K562 (cell line): Measurements from ENCODE around the gene NKX1-2.

Experiments used
- BDP1 ChIP-seq: IDR thresholded peaks from 3 replicates; pipeline ENCODE4 v1.6.1; 2011; ENCODE audit not compliant: insufficient read length, insufficient read depth
- CTCF ChIP-seq, 3 experiments: IDR thresholded peaks in 2 of 3; conservative IDR thresholded peaks in 1 of 3; 2 replicates each; pipeline ENCODE4 v1.5.1; 2011 to 2012; ENCODE audit warnings: low read length in 3 of 3, mild to moderate bottlenecking in 3 of 3, control low read depth in 2 of 3, improper control_type of control experiment in 1 of 3, inconsistent platforms in 1 of 3, low read depth in 1 of 3, mixed read lengths in 1 of 3, moderate library complexity in 1 of 3; ENCODE audit not compliant: insufficient read depth in 2 of 3
- EZH2 ChIP-seq: IDR thresholded peaks from 2 replicates; pipeline ENCODE4 v1.6.1; 2012; ENCODE audit warnings: low read depth, mild to moderate bottlenecking, inconsistent platforms, low read length, borderline replicate concordance
- HBP1 ChIP-seq: fragments of 450-650 bp; formaldehyde crosslinking; IDR thresholded peaks from 2 replicates; pipeline ENCODE4 v1.4.0; 2022; ENCODE audit warnings: missing genetic modification characterization
- RBFOX2 ChIP-seq: fragments of 200-400 bp; formaldehyde crosslinking; IDR thresholded peaks from 2 replicates; pipeline ENCODE4 v1.6.1; 2017; ENCODE audit warnings: low read depth, mild to moderate bottlenecking, low read length, moderate library complexity
- SETDB1 ChIP-seq: IDR thresholded peaks from one replicate; pipeline ENCODE4 v1.6.1; 2012; ENCODE audit warnings: low read length, control low read depth, inconsistent platforms
- SRF ChIP-seq, 2 experiments: fragments of 250-450, 450-650 bp in 1 of 2; sonication (Bioruptor Pico) in 1 of 2; sonication (generic) in 1 of 2; formaldehyde crosslinking; IDR thresholded peaks; 2 replicates each; pipeline versions ENCODE4 v1.5.0 to v1.5.1; 2020 to 2022; ENCODE audit warnings: mild to moderate bottlenecking in 1 of 2, missing genetic modification reagents in 1 of 2
- ZBTB11 ChIP-seq, 3 experiments: fragments of 200-800 bp in 1 of 3; fragments of 250-450 bp in 1 of 3; fragments of 450-650 bp in 1 of 3; sonication (Bioruptor Pico) in 1 of 3; sonication (Bioruptor generic) in 1 of 3; formaldehyde crosslinking in 1 of 3; IDR thresholded peaks; 2 replicates each; pipeline versions ENCODE4 v1.6.1 to v1.8.0; 2016 to 2022; ENCODE audit warnings: mild to moderate bottlenecking in 2 of 3, missing genetic modification characterization in 2 of 3, missing compliant biosample characterization in 1 of 3, moderate library complexity in 1 of 3
- ZNF274 ChIP-seq: IDR thresholded peaks from 2 replicates; pipeline ENCODE4 v1.6.1; 2011; ENCODE audit warnings: low read depth, mild to moderate bottlenecking, low read length, moderate library complexity, borderline replicate concordance
- ZZZ3 ChIP-seq: fragments of 450-650 bp; IDR thresholded peaks from 2 replicates; pipeline ENCODE4 v1.6.1; 2016; ENCODE audit warnings: antibody characterized with exemption, mild to moderate bottlenecking, moderate library complexity

GRCh38 chr10:124408357-124408756, 41.5 kb downstream of the NKX1-2 start:
- no peak for TF ChIP-seq ZNF274
- no peak for TF ChIP-seq ZBTB11 (CRISPR knock-in tag; IDR thresholded peaks at IDR 0.05)
- no peak for TF ChIP-seq HBP1 (CRISPR knock-in tag)
- no peak for TF ChIP-seq SRF (CRISPR knock-in tag; IDR thresholded peaks at IDR 0.05)
- no peak for TF ChIP-seq EZH2
- TF ChIP-seq CTCF (IDR thresholded peaks at IDR 0.05 in 2 of 3, conservative IDR thresholded peaks at IDR 0.05 in 1 of 3; ENCODE audit: insufficient read depth in 2 of 3, low read depth in 1 of 3, low read length in 3 of 3): no peak
- no peak for TF ChIP-seq RBFOX2
- no peak for TF ChIP-seq BDP1
- no peak for TF ChIP-seq SETDB1
- TF ChIP-seq ZZZ3: no peak
